MM.1S (cell line): ENCODE measurements around the gene CDH16.

ENCODE experiments used
- DNase-seq: peaks from one replicate; pipeline ENCODE4 v3.0.0-alpha.2; 2015
- H2AFZ ChIP-seq: fragments of 300-600 bp; sonication (generic); 2 replicates; pipeline ENCODE4 v1.6.0; 2016; ENCODE audit warnings: antibody characterized with exemption, low read length
- H3F3A ChIP-seq: fragments of 300-600 bp; sonication (generic); 2 replicates; pipeline ENCODE4 v1.6.1; 2016; ENCODE audit warnings: mild to moderate bottlenecking, antibody characterized with exemption, low read length, moderate library complexity, mixed read lengths; ENCODE audit not compliant: insufficient read depth
- H3K27ac ChIP-seq: fragments of 300-600 bp; sonication (generic); 2 replicates; pipeline ENCODE4 v1.5.1; 2016; ENCODE audit warnings: mild to moderate bottlenecking, low read length
- H3K27me3 ChIP-seq: fragments of 300-600 bp; sonication (generic); replicated peaks from 2 replicates; pipeline ENCODE4 v1.6.0; 2016; ENCODE audit warnings: low read length; ENCODE audit not compliant: insufficient read depth
- H3K36me3 ChIP-seq: fragments of 300-600 bp; sonication (generic); replicated peaks from 2 replicates; pipeline ENCODE4 v1.6.1; 2016; ENCODE audit warnings: mild to moderate bottlenecking, low read length, mixed read lengths; ENCODE audit not compliant: insufficient read depth
- H3K4me1 ChIP-seq: fragments of 300-600 bp; sonication (generic); 2 replicates; pipeline ENCODE4 v1.6.1; 2016; ENCODE audit warnings: low read length, mixed read lengths
- H3K4me2 ChIP-seq: fragments of 300-600 bp; sonication (generic); 2 replicates; pipeline ENCODE4 v1.6.0; 2016; ENCODE audit warnings: low read depth, low read length
- H3K4me3 ChIP-seq: fragments of 300-600 bp; sonication (generic); 2 replicates; pipeline ENCODE4 v1.5.1; 2016; ENCODE audit warnings: low read length, mixed read lengths
- H3K79me2 ChIP-seq: fragments of 300-600 bp; sonication (generic); 2 replicates; pipeline ENCODE4 v1.6.1; 2016; ENCODE audit warnings: mixed run types, low read length, mixed read lengths
- H3K9ac ChIP-seq: fragments of 300-600 bp; sonication (generic); 2 replicates; pipeline ENCODE4 v1.6.1; 2016; ENCODE audit warnings: low read length, mixed read lengths
- H3K9me2 ChIP-seq: fragments of 300-600 bp; sonication (generic); replicated peaks from 2 replicates; pipeline ENCODE4 v1.6.1; 2016; ENCODE audit warnings: mild to moderate bottlenecking, low read length, mixed read lengths; ENCODE audit not compliant: insufficient read depth
- H3K9me3 ChIP-seq: fragments of 300-600 bp; sonication (generic); replicated peaks from 2 replicates; pipeline ENCODE4 v1.6.1; 2016; ENCODE audit warnings: mild to moderate bottlenecking, low read length, mixed read lengths; ENCODE audit not compliant: insufficient read depth
- H4K20me1 ChIP-seq: fragments of 300-600 bp; sonication (generic); 2 replicates; pipeline ENCODE4 v1.6.1; 2016; ENCODE audit warnings: mild to moderate bottlenecking, low read length, moderate library complexity, mixed read lengths; ENCODE audit not compliant: insufficient read depth
- EZH2 ChIP-seq: fragments of 300-600 bp; sonication (generic); optimal IDR thresholded peaks from 2 replicates; pipeline ENCODE3; 2017; ENCODE audit warnings: low read depth, mild to moderate bottlenecking, antibody characterized with exemption, low read length, mixed read lengths
- EZH2phosphoT487 ChIP-seq: fragments of 300-600 bp; sonication (generic); IDR thresholded peaks from 2 replicates; pipeline ENCODE4 v1.6.1; 2018; ENCODE audit warnings: antibody characterized with exemption, low read length
- TF ChIP-seq, protein P1 (sequence below): fragments of 300-600 bp; sonication (generic); IDR thresholded peaks from 2 replicates; pipeline ENCODE4 v1.5.1; 2016; ENCODE audit warnings: antibody characterized with exemption, low read length, mixed read lengths

The CDH16 gene

DNA sequence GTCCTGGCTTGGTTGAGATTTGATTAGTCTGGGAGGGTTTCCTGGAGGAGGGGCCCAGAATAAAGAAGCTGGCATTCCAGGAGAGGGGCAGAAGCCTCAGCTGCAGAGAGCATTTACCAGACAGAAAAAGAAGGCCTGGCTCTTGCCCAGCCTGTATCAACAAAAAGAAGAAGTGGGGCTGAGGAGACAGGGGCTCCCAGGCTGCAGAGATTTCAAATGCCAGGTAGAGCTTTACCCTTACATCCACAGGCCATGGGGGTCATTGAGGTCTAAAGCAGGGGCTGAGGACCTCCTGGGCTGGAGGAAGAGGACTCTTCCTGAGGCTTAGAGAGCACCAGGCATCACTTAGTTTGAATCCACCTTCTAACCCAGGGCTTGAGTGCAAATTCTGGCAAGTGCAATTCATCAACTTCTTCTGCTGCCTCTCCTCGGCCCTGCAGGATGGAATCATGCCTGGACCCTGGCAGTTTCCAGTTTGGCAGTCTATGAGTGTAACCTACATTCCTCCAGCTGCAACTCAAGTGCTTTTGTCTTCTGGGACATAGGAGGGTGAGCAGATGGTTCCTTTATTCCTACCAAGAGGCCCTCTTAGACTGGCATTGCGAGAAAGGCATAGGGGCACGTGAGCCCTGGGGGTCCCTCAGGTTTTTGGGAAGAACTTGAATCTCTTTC is 59.2 kb downstream of the CDH16 start:
- Histone ChIP-seq H3K27ac (no peak overlapping the region), H3K4me1 (no peaks in the 10 kb centered on the region), H3K36me3 (no peaks in the 10 kb centered on the region), H3K79me2 (no peaks in the 10 kb centered on the region), H3K4me2 (no peak overlapping the region), H3K27me3 (no peaks in the 10 kb centered on the region), H3K9me3 (no peaks in the 10 kb centered on the region), H3F3A (no peaks in the 10 kb centered on the region), H3K4me3 (no peak overlapping the region), H3K9ac (no peak overlapping the region), H3K9me2 (no peaks in the 10 kb centered on the region), H2AFZ (no peak overlapping the region), H4K20me1 (no peaks in the 10 kb centered on the region)
- DNase-seq: no peak
- TF ChIP-seq, protein P1, sequence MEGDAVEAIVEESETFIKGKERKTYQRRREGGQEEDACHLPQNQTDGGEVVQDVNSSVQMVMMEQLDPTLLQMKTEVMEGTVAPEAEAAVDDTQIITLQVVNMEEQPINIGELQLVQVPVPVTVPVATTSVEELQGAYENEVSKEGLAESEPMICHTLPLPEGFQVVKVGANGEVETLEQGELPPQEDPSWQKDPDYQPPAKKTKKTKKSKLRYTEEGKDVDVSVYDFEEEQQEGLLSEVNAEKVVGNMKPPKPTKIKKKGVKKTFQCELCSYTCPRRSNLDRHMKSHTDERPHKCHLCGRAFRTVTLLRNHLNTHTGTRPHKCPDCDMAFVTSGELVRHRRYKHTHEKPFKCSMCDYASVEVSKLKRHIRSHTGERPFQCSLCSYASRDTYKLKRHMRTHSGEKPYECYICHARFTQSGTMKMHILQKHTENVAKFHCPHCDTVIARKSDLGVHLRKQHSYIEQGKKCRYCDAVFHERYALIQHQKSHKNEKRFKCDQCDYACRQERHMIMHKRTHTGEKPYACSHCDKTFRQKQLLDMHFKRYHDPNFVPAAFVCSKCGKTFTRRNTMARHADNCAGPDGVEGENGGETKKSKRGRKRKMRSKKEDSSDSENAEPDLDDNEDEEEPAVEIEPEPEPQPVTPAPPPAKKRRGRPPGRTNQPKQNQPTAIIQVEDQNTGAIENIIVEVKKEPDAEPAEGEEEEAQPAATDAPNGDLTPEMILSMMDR: no peak
- no peak for TF ChIP-seq EZH2

DNA sequence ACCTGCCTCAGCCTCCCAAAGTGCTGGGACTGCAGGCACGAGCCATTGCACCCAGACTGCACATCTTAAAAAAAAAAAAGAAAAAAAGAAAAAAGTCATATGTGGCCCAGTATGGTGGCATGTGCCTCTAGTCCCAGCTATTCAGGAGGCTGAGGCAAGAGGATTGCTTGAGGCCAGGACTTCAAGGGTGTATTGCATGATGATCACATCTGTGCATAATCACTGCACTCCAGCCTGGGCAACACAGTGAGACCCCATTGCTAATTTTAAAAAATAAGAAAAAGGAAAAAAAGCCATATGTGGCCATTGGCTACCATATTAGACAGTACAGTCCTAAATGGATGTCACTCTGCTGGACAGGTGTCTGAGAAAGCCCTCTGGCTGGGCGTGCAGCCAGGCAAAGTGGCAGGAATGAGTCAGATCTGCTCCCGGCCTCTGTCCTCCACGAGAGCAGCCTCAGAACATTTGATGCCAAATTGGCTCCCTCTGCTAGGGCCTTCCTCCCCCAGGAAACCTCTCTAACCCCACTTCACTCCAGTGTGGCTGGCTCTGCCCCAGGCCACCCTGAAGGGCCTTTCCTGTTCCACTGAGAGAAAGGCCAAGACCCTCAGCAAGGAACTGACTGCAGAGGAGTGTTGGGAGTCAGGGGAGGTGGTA is 59.8 kb downstream of the CDH16 start:
- Histone ChIP-seq H3K27ac (no peak overlapping the region), H3K36me3 (no peaks in the 10 kb centered on the region), H3K79me2 (no peaks in the 10 kb centered on the region), H3K9me3 (no peaks in the 10 kb centered on the region), H2AFZ (no peak overlapping the region), H3K9ac (no peak overlapping the region), H3K9me2 (no peaks in the 10 kb centered on the region), H4K20me1 (no peaks in the 10 kb centered on the region), H3K4me2 (no peak overlapping the region), H3F3A (no peaks in the 10 kb centered on the region), H3K27me3 (no peaks in the 10 kb centered on the region), H3K4me1 (no peaks in the 10 kb centered on the region), H3K4me3 (no peak overlapping the region)
- DNase-seq: no peak
- TF ChIP-seq, protein P1: no peak
- no peak for TF ChIP-seq EZH2phosphoT487
